SK-N-SH (cell line): ENCODE data around the gene ANK2. TPM values are rescaled to one million over a fixed set of nuclear protein-coding genes. Genes with fewer than 3 reads are reported as not detected.

Experiments used
- CTCF ChIA-PET: fragments of 300-600, 350-600 bp; formaldehyde crosslinking; extraction: SDS; loops from one replicate; lab custom pipeline; 2021; lab: Yijun Ruan, JAX
- POLR2A ChIA-PET: fragments of 350-600 bp; sonication (Branson Sonifier 250); formaldehyde crosslinking; extraction: SDS; loops from one replicate; lab custom pipeline; 2020; ENCODE audit warnings: antibody characterized with exemption, inconsistent platforms; lab: Yijun Ruan, JAX
- DNase-seq: peaks from one replicate; pipeline ENCODE4 v3.0.0; 2012
- H2AFZ ChIP-seq: fragments of 200-600 bp; sonication (generic); 2 replicates; pipeline ENCODE4 v1.8.1; 2016; ENCODE audit warnings: antibody characterized with exemption, mild to moderate bottlenecking, low read depth
- H3F3A ChIP-seq: fragments of 200-600 bp; sonication (generic); replicated peaks from 2 replicates; pipeline ENCODE3; 2016; ENCODE audit warnings: antibody characterized with exemption, mild to moderate bottlenecking; ENCODE audit not compliant: insufficient read depth
- H3K27ac ChIP-seq, 2 experiments: fragments of 200-500 bp in 1 of 2; fragments of 200-600 bp in 1 of 2; sonication (Bioruptor generic) in 1 of 2; sonication (generic), shearing (Covaris generic) in 1 of 2; 2 replicates each; pipeline versions ENCODE4 v1.5.1 to v1.6.1; 2014 to 2016; ENCODE audit warnings: low read depth in 2 of 2, inconsistent platforms in 1 of 2, low read length in 1 of 2, mild to moderate bottlenecking in 1 of 2, mixed read lengths in 1 of 2
- H3K27me3 ChIP-seq: fragments of 200-600 bp; sonication (generic), shearing (Covaris generic); 2 replicates; pipeline ENCODE4 v1.6.1; 2016; ENCODE audit warnings: mixed run types; ENCODE audit not compliant: insufficient read depth
- H3K36me3 ChIP-seq, 2 experiments: fragments of 200-500 bp in 1 of 2; fragments of 200-600 bp in 1 of 2; sonication (Bioruptor generic) in 1 of 2; sonication (generic) in 1 of 2; replicated peaks in 1 of 2; 2 replicates each; pipeline versions ENCODE3 to v1.5.1; 2014 to 2016; ENCODE audit warnings: low read length in 1 of 2, mild to moderate bottlenecking in 1 of 2; ENCODE audit not compliant: insufficient read depth in 2 of 2, control insufficient read depth in 1 of 2
- H3K4me1 ChIP-seq, 2 experiments: fragments of 200-500 bp in 1 of 2; fragments of 200-600 bp in 1 of 2; sonication (Bioruptor generic) in 1 of 2; sonication (generic), shearing (Covaris generic) in 1 of 2; 2 replicates each; pipeline versions ENCODE4 v1.5.1 to v1.6.1; 2014 to 2016; ENCODE audit warnings: low read depth in 1 of 2, low read length in 1 of 2, mixed run types in 1 of 2; ENCODE audit not compliant: insufficient read depth in 2 of 2, control insufficient read depth in 1 of 2
- H3K4me2 ChIP-seq: fragments of 200-600 bp; sonication (generic), shearing (Covaris generic); 2 replicates; pipeline ENCODE4 v1.6.1; 2017; ENCODE audit warnings: mixed run types
- H3K4me3 ChIP-seq, 2 experiments: fragments of 200-500 bp in 1 of 2; fragments of 200-600 bp in 1 of 2; sonication (Bioruptor generic) in 1 of 2; sonication (generic), shearing (Covaris generic) in 1 of 2; 2 replicates each; pipeline versions ENCODE4 v1.5.1 to v1.8.1; 2014 to 2016; ENCODE audit warnings: low read depth in 2 of 2, inconsistent platforms in 1 of 2, low read length in 1 of 2, mild to moderate bottlenecking in 1 of 2, mixed read lengths in 1 of 2, moderate library complexity in 1 of 2
- H3K79me2 ChIP-seq: fragments of 200-600 bp; sonication (generic); 2 replicates; pipeline ENCODE4 v1.8.1; 2017; ENCODE audit warnings: mild to moderate bottlenecking; ENCODE audit not compliant: insufficient read depth
- H3K9ac ChIP-seq: fragments of 200-600 bp; sonication (generic); 2 replicates; pipeline ENCODE4 v1.6.1; 2017; ENCODE audit warnings: mixed run types
- H3K9me2 ChIP-seq: fragments of 200-600 bp; sonication (generic); 2 replicates; pipeline ENCODE4 v1.6.1; 2017; ENCODE audit warnings: mixed run types
- H3K9me3 ChIP-seq: fragments of 200-600 bp; sonication (generic); 2 replicates; pipeline ENCODE4 v1.6.1; 2017; ENCODE audit warnings: mixed run types, mild to moderate bottlenecking, moderate library complexity
- H4K20me1 ChIP-seq: fragments of 200-600 bp; sonication (generic); 2 replicates; pipeline ENCODE4 v1.6.1; 2017; ENCODE audit warnings: mild to moderate bottlenecking, mixed run types; ENCODE audit not compliant: insufficient read depth
- CHD2 ChIP-seq: fragments of 150-350 bp; IDR thresholded peaks from 2 replicates; pipeline ENCODE4 v1.6.1; 2018; ENCODE audit warnings: low read length; ENCODE audit not compliant: partially characterized antibody
- EZH2phosphoT487 ChIP-seq: fragments of 200-600 bp; sonication (generic); IDR thresholded peaks from 2 replicates; pipeline ENCODE4 v1.6.1; 2017; ENCODE audit warnings: low read depth, mixed run types, mild to moderate bottlenecking, antibody characterized with exemption, moderate library complexity, borderline replicate concordance
- FOXJ3 ChIP-seq: sonication (generic); formaldehyde crosslinking; IDR thresholded peaks from 2 replicates; pipeline ENCODE4 v1.5.1; 2020; ENCODE audit warnings: mild to moderate bottlenecking, missing genetic modification reagents
- FOXM1 ChIP-seq: IDR thresholded peaks from 2 replicates; pipeline ENCODE4 v1.4.0; 2012; ENCODE audit warnings: low read depth, mild to moderate bottlenecking
- JUND ChIP-seq: IDR thresholded peaks from 2 replicates; pipeline ENCODE4 v1.4.0; 2012
- MXI1 ChIP-seq: IDR thresholded peaks from 2 replicates; pipeline ENCODE4 v1.6.1; 2012; ENCODE audit warnings: mild to moderate bottlenecking, low read depth, low read length, improper control_type of control experiment
- NRF1 ChIP-seq: IDR thresholded peaks from 2 replicates; pipeline ENCODE4 v1.6.1; 2012; ENCODE audit warnings: low read depth, mild to moderate bottlenecking, low read length
- SIN3A ChIP-seq: IDR thresholded peaks from 2 replicates; pipeline ENCODE4 v1.6.1; 2012; ENCODE audit warnings: low read depth, mild to moderate bottlenecking, low read length, moderate library complexity, borderline replicate concordance
- TAF1 ChIP-seq: IDR thresholded peaks from 2 replicates; pipeline ENCODE4 v1.6.1; 2012; ENCODE audit warnings: low read depth, mild to moderate bottlenecking, low read length, moderate library complexity, borderline replicate concordance
- TCF12 ChIP-seq: IDR thresholded peaks from 2 replicates; pipeline ENCODE4 v1.4.0; 2012
- YY1 ChIP-seq: IDR thresholded peaks from 2 replicates; pipeline ENCODE4 v1.4.0; 2012; ENCODE audit warnings: low read depth, mild to moderate bottlenecking
- whole genome bisulfite sequencing: methylation state at CpG from one replicate; pipeline ENCODE4 v1.1.6; 2017; ENCODE audit warnings: low lambda C conversion rate; 5-methylcytosine and 5-hydroxymethylcytosine counted together
- polyA plus RNA-seq, 3 experiments: library from polyadenylated mRNA; depleted of rRNA; stranded (reverse); fragments of >200 nt; gene quantifications; 2 replicates each; pipeline ENCODE4 v1.2.3, GENCODE V29; 2012
- TF ChIP-seq, protein P1 (sequence below): IDR thresholded peaks from 2 replicates; pipeline ENCODE4 v1.4.0; 2012; ENCODE audit warnings: low read depth
- TF ChIP-seq, protein P2 (sequence below): IDR thresholded peaks from 2 replicates; pipeline ENCODE4; 2012

The ANK2 gene
- polyA plus RNA-seq, 1 of the 3 experiments (the other 2 are of a cell fraction) = 0.69 TPM

DNA sequence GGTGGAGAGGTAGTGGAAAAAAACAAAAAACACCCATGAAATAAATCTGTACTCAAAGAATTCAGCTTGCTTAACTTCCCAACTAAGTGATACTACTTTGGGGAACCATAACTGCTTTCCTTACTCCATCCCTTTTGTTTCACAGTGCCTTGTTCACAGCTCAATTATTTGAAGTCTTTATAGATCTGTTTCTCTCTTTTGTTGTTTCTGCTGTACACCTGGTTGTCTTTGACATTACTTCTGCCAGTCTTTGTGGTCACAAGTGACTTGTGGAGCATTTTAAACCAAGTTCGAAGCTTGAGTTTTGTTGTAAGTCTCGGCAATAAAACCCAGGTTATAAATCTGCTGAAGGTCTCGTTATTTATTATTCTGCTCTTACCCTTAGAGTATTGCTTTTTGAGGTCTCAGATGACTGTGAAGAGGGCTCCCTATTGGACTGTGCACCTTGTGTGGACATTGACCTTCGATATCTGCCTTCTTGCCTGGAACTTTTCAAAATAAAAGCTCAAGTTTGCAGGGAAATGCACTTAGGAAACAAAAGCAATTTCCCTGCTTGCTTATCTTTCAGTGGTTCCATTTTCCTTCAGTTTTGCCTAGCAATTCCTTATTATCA lies 59.8 kb downstream of the ANK2 start:
- Histone ChIP-seq H4K20me1 (no peaks in the 10 kb centered on the region), H3K4me2 (no peak overlapping the region), H3K79me2 (no peaks in the 10 kb centered on the region), H3K27ac (no peak overlapping the region), H3K9ac (no peak overlapping the region), H3K36me3 (no peaks in the 10 kb centered on the region), H3K9me2 (no peaks in the 10 kb centered on the region), H3K27me3 (no peaks in the 10 kb centered on the region), H2AFZ (no peak overlapping the region), H3F3A (no peaks in the 10 kb centered on the region), H3K4me1 (peaks cover 0 to 2% of the 10 kb centered on the region in 2 experiments; a peak in 2 of 4 replicates), H3K9me3 (no peaks in the 10 kb centered on the region), H3K4me3 (no peak overlapping the region)
- POLR2A ChIA-PET = no interaction called here
- TF ChIP-seq FOXJ3 (CRISPR knock-in tag) = no peak
- TF ChIP-seq CHD2 = no peak
- TF ChIP-seq SIN3A = no peak
- no peak for TF ChIP-seq EZH2phosphoT487
- TF ChIP-seq, protein P1, sequence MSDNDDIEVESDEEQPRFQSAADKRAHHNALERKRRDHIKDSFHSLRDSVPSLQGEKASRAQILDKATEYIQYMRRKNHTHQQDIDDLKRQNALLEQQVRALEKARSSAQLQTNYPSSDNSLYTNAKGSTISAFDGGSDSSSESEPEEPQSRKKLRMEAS = no peak
- no peak for TF ChIP-seq YY1
- TF ChIP-seq TCF12 = no peak
- TF ChIP-seq JUND = no peak
- TF ChIP-seq NRF1 = no peak
- no peak for TF ChIP-seq FOXM1
- DNase-seq = no peak
- CTCF ChIA-PET = interaction anchor here (0.6 to 1.4 kb wide), 3 partner anchors 157 to 781 kb away, joined by 3 to 4 read pairs (median 3); no protein-coding TSS in a partner anchor
- 64% methylated on average over 4 of the region's 4 CpGs for WGBS

DNA sequence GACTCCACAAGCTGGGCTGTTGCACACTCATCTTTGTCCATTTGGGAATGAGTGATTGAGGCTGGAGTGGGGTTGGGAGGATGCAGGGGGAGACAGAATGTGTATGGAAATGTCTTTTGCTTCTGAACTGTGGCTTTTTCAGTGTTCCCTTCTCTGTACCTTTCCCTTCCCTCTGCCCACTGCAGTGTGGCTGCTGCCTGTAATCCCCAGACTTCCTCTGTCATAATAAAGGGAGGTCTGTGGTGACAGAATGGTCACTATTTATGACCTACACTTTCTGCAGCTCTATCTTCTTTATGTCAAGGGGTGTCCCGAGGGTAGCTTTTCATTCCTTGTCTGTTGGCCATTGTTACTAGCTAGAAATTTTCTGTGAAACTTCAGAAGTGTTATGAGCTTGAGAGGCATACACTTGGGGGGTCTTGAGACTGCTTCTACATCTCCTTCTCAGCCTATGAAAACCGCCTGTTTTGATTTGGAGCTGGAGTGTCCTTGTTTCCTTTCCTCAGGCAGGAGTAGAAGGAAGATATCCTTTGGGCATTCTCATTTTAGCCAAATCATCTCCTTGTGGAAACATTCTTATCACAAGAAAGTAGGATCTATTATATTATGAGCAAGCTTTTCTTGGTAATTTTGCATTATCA lies 63.0 kb downstream of the ANK2 start:
- no peaks in the 10 kb centered on the region for H4K20me1 ChIP-seq
- no peaks in the 10 kb centered on the region for H3K9me3 ChIP-seq
- H3K27ac ChIP-seq = no peak overlapping the region
- no peaks in the 10 kb centered on the region for H3K36me3 ChIP-seq
- CTCF ChIA-PET = no interaction called here
- H2AFZ ChIP-seq = no peak overlapping the region
- H3K27me3 ChIP-seq = no peaks in the 10 kb centered on the region
- no peak overlapping the region for H3K9ac ChIP-seq
- H3K4me1 ChIP-seq = peaks cover 0 to 5% of the 10 kb centered on the region in 2 experiments; a peak in 2 of 4 replicates
- TF ChIP-seq, protein P2, sequence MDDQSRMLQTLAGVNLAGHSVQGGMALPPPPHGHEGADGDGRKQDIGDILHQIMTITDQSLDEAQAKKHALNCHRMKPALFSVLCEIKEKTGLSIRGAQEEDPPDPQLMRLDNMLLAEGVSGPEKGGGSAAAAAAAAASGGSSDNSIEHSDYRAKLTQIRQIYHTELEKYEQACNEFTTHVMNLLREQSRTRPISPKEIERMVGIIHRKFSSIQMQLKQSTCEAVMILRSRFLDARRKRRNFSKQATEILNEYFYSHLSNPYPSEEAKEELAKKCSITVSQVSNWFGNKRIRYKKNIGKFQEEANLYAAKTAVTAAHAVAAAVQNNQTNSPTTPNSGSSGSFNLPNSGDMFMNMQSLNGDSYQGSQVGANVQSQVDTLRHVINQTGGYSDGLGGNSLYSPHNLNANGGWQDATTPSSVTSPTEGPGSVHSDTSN = no peak
- TF ChIP-seq TAF1 (no peak), MXI1 (no peak)
- POLR2A ChIA-PET = no interaction called here
- no peak overlapping the region for H3K4me2 ChIP-seq
- no peaks in the 10 kb centered on the region for H3K79me2 ChIP-seq
- H3F3A ChIP-seq = no peaks in the 10 kb centered on the region
- no peak for DNase-seq
- H3K4me3 ChIP-seq = no peak overlapping the region
- H3K9me2 ChIP-seq = no peaks in the 10 kb centered on the region
- WGBS = 34% methylated on average over 2 of the region's 2 CpGs
